ENCODE measurements around the gene NPAS3. TPM values are rescaled to one million over a fixed set of nuclear protein-coding genes. Genes with fewer than 3 reads are reported as not detected.

NPAS3 gene
- total RNA-seq, 1 experiment from 2014 or later: 0.36 TPM

- DNase-seq (no peak), ATAC-seq (no peak)
- Histone ChIP-seq H3K27ac (ENCODE audit: low read length) (no peak overlapping the region), H3F3A (ENCODE audit: low read length, unreplicated experiment) (no peaks in the 10 kb centered on the region), H3K9ac (ENCODE audit: low read length) (no peak overlapping the region), H3K79me2 (ENCODE audit: low read length) (no peaks in the 10 kb centered on the region), H4K20me1 (ENCODE audit: low read length) (no peaks in the 10 kb centered on the region), H3K9me2 (replicated peaks; ENCODE audit: low read length) (no peaks in the 10 kb centered on the region), H3K4me1 (ENCODE audit: insufficient read depth, low read length) (no peaks in the 10 kb centered on the region), H3K9me3 (ENCODE audit: low read length) (no peaks in the 10 kb centered on the region), H3K27me3 (ENCODE audit: low read length) (no peaks in the 10 kb centered on the region), H3K4me3 (ENCODE audit: low read length) (no peak overlapping the region), H2AFZ (ENCODE audit: low read length) (no peak overlapping the region), H3K4me2 (ENCODE audit: low read length) (no peak overlapping the region), H3K36me3 (ENCODE audit: low read depth, low read length) (no peaks in the 10 kb centered on the region)
- ChIA-PET POLR2A (ENCODE audit: unreplicated experiment) (interaction anchor here (0.7 kb wide), 1 partner anchor 190 kb away, joined by 3 read pairs; no protein-coding TSS in a partner anchor), CTCF (no interaction called here)
- no TSS peak for BruUV-seq (replicated peaks)
- no peak for TF ChIP-seq CTCF (conservative IDR thresholded peaks at IDR 0.05; ENCODE audit: low read depth, low read length)
- no peak for TF ChIP-seq EZH2phosphoT487 (IDR thresholded peaks at IDR 0.05; ENCODE audit: borderline replicate concordance, low read length)
- no peak for TF ChIP-seq EZH2 (IDR thresholded peaks at IDR 0.05; ENCODE audit: low read length, unreplicated experiment)
- intact Hi-C loops (cut with micrococcal nuclease): no loop called here
Observed at GRCh38 chr14:33767586-33768457, 829.1 kb downstream of the NPAS3 start.

- Histone ChIP-seq H3K27me3 (ENCODE audit: low read length) (no peaks in the 10 kb centered on the region), H3K4me3 (ENCODE audit: low read length) (no peak overlapping the region), H3K9ac (ENCODE audit: low read length) (no peak overlapping the region), H4K20me1 (ENCODE audit: low read length) (no peaks in the 10 kb centered on the region), H3K27ac (ENCODE audit: low read length) (no peak overlapping the region), H3F3A (ENCODE audit: low read length, unreplicated experiment) (no peaks in the 10 kb centered on the region), H3K4me2 (ENCODE audit: low read length) (no peak overlapping the region), H3K36me3 (ENCODE audit: low read depth, low read length) (no peaks in the 10 kb centered on the region), H3K9me3 (ENCODE audit: low read length) (no peaks in the 10 kb centered on the region), H2AFZ (ENCODE audit: low read length) (no peak overlapping the region), H3K4me1 (ENCODE audit: insufficient read depth, low read length) (no peaks in the 10 kb centered on the region), H3K9me2 (replicated peaks; ENCODE audit: low read length) (no peaks in the 10 kb centered on the region), H3K79me2 (ENCODE audit: low read length) (no peaks in the 10 kb centered on the region)
- ChIA-PET CTCF (no interaction called here), POLR2A (ENCODE audit: unreplicated experiment) (interaction anchor here (0.7 kb wide), 1 partner anchor 191 kb away, joined by 3 read pairs; no protein-coding TSS in a partner anchor)
- intact Hi-C loops (cut with micrococcal nuclease): no loop called here
- no peak for ATAC-seq
- TF ChIP-seq EZH2 (IDR thresholded peaks at IDR 0.05; ENCODE audit: low read length, unreplicated experiment): no peak
- TF ChIP-seq EZH2phosphoT487 (IDR thresholded peaks at IDR 0.05; ENCODE audit: borderline replicate concordance, low read length): no peak
- TF ChIP-seq CTCF (conservative IDR thresholded peaks at IDR 0.05; ENCODE audit: low read depth, low read length): no peak
- BruUV-seq (replicated peaks): no TSS peak
- DNase-seq: no peak
Observed at GRCh38 chr14:33768458-33768830, 829.8 kb downstream of the NPAS3 start.

Measured in PC-3 (cell line).